Measurements from ENCODE around the gene OBSCN.

OBSCN gene

DNA sequence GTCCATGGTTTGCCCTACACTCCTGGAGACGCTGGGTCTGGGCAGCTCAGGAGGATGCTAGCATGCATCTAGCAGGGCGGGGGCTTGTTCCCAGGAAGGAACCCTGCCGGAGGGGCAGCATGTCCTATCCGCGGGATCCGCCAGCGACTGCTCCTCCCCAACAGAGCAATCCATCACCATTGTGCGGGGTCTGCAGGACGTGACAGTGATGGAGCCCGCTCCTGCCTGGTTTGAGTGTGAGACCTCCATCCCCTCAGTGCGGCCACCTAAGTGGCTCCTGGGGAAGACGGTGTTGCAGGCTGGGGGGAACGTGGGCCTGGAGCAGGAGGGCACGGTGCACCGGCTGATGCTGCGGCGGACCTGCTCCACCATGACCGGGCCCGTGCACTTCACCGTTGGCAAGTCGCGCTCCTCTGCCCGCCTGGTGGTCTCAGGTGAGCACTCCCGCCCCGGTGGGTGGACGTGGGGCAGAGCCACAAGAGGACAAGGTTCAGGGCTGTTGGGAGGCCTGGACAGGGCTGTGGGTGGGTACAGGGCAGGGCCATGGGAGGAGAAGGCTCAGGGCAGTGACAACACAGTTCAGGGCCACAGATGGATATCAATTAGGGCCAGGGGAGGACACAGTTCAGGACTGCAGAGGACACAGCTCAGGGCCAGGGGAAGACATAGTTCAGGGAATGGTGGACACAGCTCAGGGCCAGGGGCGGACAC lies 71.3 kb downstream of the OBSCN start:
- Mint-ChIP-seq H3K27ac (no peak overlapping the region), H3K4me3 (no peak overlapping the region), H3K4me1 (peaks cover 11% of the 10 kb centered on the region), H3K27me3 (ENCODE audit: low read depth, poor library complexity) (peaks cover 4% of the 10 kb centered on the region), H3K9me3 (no peaks in the 10 kb centered on the region), H3K36me3 (ENCODE audit: low read depth) (peaks cover 16% of the 10 kb centered on the region)
- TF ChIP-seq, protein P1, sequence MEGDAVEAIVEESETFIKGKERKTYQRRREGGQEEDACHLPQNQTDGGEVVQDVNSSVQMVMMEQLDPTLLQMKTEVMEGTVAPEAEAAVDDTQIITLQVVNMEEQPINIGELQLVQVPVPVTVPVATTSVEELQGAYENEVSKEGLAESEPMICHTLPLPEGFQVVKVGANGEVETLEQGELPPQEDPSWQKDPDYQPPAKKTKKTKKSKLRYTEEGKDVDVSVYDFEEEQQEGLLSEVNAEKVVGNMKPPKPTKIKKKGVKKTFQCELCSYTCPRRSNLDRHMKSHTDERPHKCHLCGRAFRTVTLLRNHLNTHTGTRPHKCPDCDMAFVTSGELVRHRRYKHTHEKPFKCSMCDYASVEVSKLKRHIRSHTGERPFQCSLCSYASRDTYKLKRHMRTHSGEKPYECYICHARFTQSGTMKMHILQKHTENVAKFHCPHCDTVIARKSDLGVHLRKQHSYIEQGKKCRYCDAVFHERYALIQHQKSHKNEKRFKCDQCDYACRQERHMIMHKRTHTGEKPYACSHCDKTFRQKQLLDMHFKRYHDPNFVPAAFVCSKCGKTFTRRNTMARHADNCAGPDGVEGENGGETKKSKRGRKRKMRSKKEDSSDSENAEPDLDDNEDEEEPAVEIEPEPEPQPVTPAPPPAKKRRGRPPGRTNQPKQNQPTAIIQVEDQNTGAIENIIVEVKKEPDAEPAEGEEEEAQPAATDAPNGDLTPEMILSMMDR (IDR thresholded peaks at IDR 0.05): no peak
- DNase-seq: no peak

DNA sequence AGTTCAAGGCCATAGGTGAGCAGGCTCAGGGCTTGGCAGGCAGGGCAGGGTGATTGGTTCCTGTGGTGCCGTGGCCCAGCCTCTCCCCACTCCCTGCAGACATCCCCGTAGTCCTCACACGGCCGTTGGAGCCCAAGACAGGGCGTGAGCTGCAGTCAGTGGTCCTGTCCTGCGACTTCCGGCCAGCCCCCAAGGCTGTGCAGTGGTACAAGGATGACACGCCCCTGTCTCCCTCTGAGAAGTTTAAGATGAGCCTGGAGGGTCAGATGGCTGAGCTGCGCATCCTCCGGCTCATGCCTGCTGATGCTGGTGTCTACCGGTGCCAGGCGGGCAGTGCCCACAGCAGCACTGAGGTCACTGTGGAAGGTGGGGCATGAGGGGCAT lies 71.9 kb downstream of the OBSCN start:
- Mint-ChIP-seq H3K27me3 (ENCODE audit: low read depth, poor library complexity) (peaks cover 4% of the 10 kb centered on the region), H3K27ac (peak overlapping the region; percentile 66), H3K36me3 (ENCODE audit: low read depth) (peaks cover 22% of the 10 kb centered on the region), H3K4me1 (peaks cover 16% of the 10 kb centered on the region), H3K9me3 (no peaks in the 10 kb centered on the region), H3K4me3 (no peak overlapping the region)
- TF ChIP-seq, protein P1 (IDR thresholded peaks at IDR 0.05): no peak
- no peak for DNase-seq

DNA sequence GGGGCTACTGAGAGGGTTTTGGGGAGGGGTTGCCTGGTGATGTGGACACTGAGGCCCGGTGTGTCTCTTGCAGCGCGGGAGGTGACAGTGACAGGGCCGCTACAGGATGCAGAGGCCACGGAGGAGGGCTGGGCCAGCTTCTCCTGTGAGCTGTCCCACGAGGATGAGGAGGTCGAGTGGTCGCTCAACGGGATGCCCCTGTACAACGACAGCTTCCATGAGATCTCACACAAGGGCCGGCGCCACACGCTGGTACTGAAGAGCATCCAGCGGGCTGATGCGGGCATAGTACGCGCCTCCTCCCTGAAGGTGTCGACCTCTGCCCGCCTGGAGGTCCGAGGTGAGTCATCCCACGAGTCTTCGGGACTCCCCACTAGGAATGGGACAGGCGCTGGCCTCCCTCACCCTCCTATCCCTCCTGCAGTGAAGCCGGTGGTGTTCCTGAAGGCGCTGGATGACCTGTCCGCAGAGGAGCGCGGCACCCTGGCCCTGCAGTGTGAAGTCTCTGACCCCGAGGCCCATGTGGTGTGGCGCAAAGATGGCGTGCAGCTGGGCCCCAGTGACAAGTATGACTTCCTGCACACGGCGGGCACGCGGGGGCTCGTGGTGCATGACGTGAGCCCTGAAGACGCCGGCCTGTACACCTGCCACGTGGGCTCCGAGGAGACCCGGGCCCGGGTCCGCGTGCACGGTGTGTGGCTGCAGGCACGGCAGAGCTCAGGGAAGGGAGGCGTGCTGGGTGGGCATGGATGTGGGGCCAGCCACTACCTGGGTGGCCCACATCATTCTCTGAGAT lies 72.5 kb downstream of the OBSCN start:
- Mint-ChIP-seq H3K36me3 (ENCODE audit: low read depth) (peaks cover 26% of the 10 kb centered on the region), H3K9me3 (no peaks in the 10 kb centered on the region), H3K27ac (peak overlapping the region; percentile 66), H3K27me3 (ENCODE audit: low read depth, poor library complexity) (no peaks in the 10 kb centered on the region), H3K4me1 (peaks cover 13% of the 10 kb centered on the region), H3K4me3 (no peak overlapping the region)
- TF ChIP-seq, protein P1 (IDR thresholded peaks at IDR 0.05): no peak
- no peak for DNase-seq

DNA sequence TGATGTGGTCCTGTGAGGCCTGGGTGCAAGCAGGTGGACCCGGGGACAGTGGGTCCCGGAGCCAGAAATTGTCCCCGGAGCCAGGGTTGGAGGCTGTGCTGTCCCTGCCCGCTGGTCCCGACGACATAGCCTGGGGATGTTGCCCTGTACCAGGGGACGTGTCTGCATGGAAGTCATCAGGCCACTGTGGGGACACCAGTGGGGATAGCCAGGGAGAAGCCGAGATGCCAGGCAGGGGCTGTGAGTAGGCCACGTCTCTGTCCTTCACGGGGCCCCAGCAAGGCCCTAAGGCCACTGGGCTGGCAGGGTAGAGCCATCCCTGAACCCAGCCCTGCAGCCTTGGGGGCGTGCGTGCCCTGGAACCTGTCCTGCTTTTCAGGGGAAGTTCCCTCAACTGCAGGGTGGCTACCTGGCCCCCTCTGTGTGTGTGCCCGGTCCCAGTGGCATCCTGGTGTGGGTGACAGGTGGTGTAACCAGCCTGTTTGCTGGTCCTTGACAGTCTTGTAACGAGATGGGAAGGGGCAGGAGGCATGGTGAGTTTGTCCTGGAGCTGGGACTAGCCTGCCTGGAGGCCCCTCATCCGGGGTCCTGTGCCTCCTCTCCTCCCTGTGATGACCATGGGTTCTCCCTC lies 73.2 kb downstream of the OBSCN start:
- H3K4me3 Mint-ChIP-seq: no peak overlapping the region
- H3K36me3 Mint-ChIP-seq (ENCODE audit: low read depth): peaks cover 31% of the 10 kb centered on the region
- no peak for DNase-seq

GRCh38 chr1:228281631-228282328 lies 73.9 kb downstream of the OBSCN start:
- DNase-seq: no peak
- Mint-ChIP-seq H3K27me3 (ENCODE audit: low read depth, poor library complexity) (no peaks in the 10 kb centered on the region), H3K4me3 (no peak overlapping the region), H3K27ac (no peak overlapping the region), H3K36me3 (ENCODE audit: low read depth) (peaks cover 31% of the 10 kb centered on the region), H3K4me1 (peaks cover 16% of the 10 kb centered on the region), H3K9me3 (no peaks in the 10 kb centered on the region)
- TF ChIP-seq, protein P1 (IDR thresholded peaks at IDR 0.05): no peak

More for the DNA sequence above, 73.2 kb downstream of the OBSCN start:
- no peak overlapping the region for H3K27ac Mint-ChIP-seq
- H3K4me1 Mint-ChIP-seq: peaks cover 16% of the 10 kb centered on the region
- no peaks in the 10 kb centered on the region for H3K9me3 Mint-ChIP-seq
- no peaks in the 10 kb centered on the region for H3K27me3 Mint-ChIP-seq (ENCODE audit: low read depth, poor library complexity)
- TF ChIP-seq, protein P1 (IDR thresholded peaks at IDR 0.05): no peak
